ENCODE data around the gene CTU1.

The CTU1 gene

GRCh38 chr19:51119611-51120010, 11.4 kb upstream of the CTU1 start:
- no peak for DNase-seq (ENCODE audit: low read depth)
- no peak for TF ChIP-seq CTCF (IDR thresholded peaks at IDR 0.05; ENCODE audit: low read length, missing control alignments)
- H3K4me3 ChIP-seq (replicated peaks; ENCODE audit: low read depth, low read length): no peak overlapping the region

GRCh38 chr19:51119101-51119500, 10.9 kb upstream of the CTU1 start:
- no peak for TF ChIP-seq CTCF (IDR thresholded peaks at IDR 0.05; ENCODE audit: low read length, missing control alignments)
- no peak overlapping the region for H3K4me3 ChIP-seq (replicated peaks; ENCODE audit: low read depth, low read length)
- no peak for DNase-seq (ENCODE audit: low read depth)

GRCh38 chr19:51116736-51117286, 8.6 kb upstream of the CTU1 start:
- H3K4me3 ChIP-seq (replicated peaks; ENCODE audit: low read depth, low read length): no peak overlapping the region
- no peak for DNase-seq (ENCODE audit: low read depth)
- no peak for TF ChIP-seq CTCF (IDR thresholded peaks at IDR 0.05; ENCODE audit: low read length, missing control alignments)

GRCh38 chr19:51114087-51114729, 6.0 kb upstream of the CTU1 start:
- DNase-seq (ENCODE audit: low read depth): no peak
- no peak for TF ChIP-seq CTCF (IDR thresholded peaks at IDR 0.05; ENCODE audit: low read length, missing control alignments)
- no peak overlapping the region for H3K4me3 ChIP-seq (replicated peaks; ENCODE audit: low read depth, low read length)

- TF ChIP-seq CTCF (IDR thresholded peaks at IDR 0.05; ENCODE audit: low read length, missing control alignments): peak; percentile 42
- H3K4me3 ChIP-seq (replicated peaks; ENCODE audit: low read depth, low read length): no peak overlapping the region
- DNase-seq (ENCODE audit: low read depth): peak; percentile 11
Observed at GRCh38 chr19:51111606-51112005, 3.4 kb upstream of the CTU1 start.

GRCh38 chr19:51110666-51110971, 2.4 kb upstream of the CTU1 start:
- no peak for DNase-seq (ENCODE audit: low read depth)
- no peak overlapping the region for H3K4me3 ChIP-seq (replicated peaks; ENCODE audit: low read depth, low read length)
- TF ChIP-seq CTCF (IDR thresholded peaks at IDR 0.05; ENCODE audit: low read length, missing control alignments): no peak

GRCh38 chr19:51108805-51109146, 567 bp upstream of the CTU1 start:
- DNase-seq (ENCODE audit: low read depth): no peak
- H3K4me3 ChIP-seq (replicated peaks; ENCODE audit: low read depth, low read length): peak overlapping the region; percentile 89
- no peak for TF ChIP-seq CTCF (IDR thresholded peaks at IDR 0.05; ENCODE audit: low read length, missing control alignments)

Data from fibroblast of pulmonary artery (primary cell).